Measurements from ENCODE around the gene RCBTB1.

DNA sequence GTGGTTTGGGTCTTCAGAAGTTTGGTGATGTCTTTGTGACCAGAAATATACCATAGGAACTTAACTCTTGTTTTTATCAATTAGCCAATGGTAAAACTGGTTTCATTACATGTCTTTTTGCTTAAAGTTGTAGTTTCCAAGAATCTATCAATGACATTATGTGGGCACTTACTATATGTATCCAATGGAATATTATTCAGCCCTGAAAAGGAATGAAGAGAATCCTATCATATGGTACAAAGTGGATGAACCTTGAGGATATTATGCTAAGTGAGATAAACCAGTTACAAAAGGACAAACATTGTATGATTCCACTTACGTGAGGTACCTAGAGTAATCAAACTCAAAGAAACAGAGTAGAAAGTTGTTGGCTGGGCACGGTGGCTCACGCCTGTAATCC, 26.4 kb downstream of the RCBTB1 start:
- no peak for TF ChIP-seq CTCF (tag by site-specific recombination; IDR thresholded peaks at IDR 0.05)
- no peak for TF ChIP-seq ZNF140 (tag by site-specific recombination; IDR thresholded peaks at IDR 0.05)
- no peak for TF ChIP-seq REST (tag by site-specific recombination; IDR thresholded peaks at IDR 0.05)
- TF ChIP-seq, protein P1, sequence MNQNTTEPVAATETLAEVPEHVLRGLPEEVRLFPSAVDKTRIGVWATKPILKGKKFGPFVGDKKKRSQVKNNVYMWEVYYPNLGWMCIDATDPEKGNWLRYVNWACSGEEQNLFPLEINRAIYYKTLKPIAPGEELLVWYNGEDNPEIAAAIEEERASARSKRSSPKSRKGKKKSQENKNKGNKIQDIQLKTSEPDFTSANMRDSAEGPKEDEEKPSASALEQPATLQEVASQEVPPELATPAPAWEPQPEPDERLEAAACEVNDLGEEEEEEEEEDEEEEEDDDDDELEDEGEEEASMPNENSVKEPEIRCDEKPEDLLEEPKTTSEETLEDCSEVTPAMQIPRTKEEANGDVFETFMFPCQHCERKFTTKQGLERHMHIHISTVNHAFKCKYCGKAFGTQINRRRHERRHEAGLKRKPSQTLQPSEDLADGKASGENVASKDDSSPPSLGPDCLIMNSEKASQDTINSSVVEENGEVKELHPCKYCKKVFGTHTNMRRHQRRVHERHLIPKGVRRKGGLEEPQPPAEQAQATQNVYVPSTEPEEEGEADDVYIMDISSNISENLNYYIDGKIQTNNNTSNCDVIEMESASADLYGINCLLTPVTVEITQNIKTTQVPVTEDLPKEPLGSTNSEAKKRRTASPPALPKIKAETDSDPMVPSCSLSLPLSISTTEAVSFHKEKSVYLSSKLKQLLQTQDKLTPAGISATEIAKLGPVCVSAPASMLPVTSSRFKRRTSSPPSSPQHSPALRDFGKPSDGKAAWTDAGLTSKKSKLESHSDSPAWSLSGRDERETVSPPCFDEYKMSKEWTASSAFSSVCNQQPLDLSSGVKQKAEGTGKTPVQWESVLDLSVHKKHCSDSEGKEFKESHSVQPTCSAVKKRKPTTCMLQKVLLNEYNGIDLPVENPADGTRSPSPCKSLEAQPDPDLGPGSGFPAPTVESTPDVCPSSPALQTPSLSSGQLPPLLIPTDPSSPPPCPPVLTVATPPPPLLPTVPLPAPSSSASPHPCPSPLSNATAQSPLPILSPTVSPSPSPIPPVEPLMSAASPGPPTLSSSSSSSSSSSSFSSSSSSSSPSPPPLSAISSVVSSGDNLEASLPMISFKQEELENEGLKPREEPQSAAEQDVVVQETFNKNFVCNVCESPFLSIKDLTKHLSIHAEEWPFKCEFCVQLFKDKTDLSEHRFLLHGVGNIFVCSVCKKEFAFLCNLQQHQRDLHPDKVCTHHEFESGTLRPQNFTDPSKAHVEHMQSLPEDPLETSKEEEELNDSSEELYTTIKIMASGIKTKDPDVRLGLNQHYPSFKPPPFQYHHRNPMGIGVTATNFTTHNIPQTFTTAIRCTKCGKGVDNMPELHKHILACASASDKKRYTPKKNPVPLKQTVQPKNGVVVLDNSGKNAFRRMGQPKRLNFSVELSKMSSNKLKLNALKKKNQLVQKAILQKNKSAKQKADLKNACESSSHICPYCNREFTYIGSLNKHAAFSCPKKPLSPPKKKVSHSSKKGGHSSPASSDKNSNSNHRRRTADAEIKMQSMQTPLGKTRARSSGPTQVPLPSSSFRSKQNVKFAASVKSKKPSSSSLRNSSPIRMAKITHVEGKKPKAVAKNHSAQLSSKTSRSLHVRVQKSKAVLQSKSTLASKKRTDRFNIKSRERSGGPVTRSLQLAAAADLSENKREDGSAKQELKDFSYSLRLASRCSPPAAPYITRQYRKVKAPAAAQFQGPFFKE (tag by site-specific recombination; IDR thresholded peaks at IDR 0.05; ENCODE audit: borderline replicate concordance): no peak
- no peak for TF ChIP-seq ZNF513 (tag by site-specific recombination; IDR thresholded peaks at IDR 0.05)
- no peak for TF ChIP-seq ZNF701 (tag by site-specific recombination; IDR thresholded peaks at IDR 0.05)

All from HEK293 (cell line).